NCI-H1092 (cell line): ENCODE results near the gene RAD21L1.
"Not testable (repeated sequence)": the region's sequence is repeated elsewhere in the genome, so short reads cannot be mapped to it uniquely, and the experiment has no call there.

ENCODE experiments used
- DNase-seq: peaks from one replicate; lab custom pipeline; 2025; lab: John Stamatoyannopoulos, UW

The RAD21L1 gene

DNA sequence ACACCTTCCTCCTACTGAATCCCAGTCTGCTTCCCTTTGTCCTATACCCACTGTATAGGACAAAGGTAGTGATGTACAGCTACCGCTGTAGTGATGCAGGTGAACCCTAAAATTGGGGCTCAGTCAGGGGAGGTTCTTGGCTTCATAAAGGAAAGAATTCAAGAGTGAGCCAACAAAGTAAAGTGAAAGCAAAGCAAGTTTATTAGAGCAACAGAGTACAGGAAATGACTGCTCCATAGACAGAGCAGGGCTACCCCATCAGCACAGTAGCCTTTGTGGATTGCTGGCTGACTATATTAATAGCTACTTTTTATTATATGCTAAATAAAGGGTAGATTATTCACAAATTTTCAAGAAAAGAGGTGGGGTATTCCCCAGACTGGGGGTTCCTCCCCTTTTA, 25.9 kb upstream of the RAD21L1 start:
- DNase-seq = no peak

DNA sequence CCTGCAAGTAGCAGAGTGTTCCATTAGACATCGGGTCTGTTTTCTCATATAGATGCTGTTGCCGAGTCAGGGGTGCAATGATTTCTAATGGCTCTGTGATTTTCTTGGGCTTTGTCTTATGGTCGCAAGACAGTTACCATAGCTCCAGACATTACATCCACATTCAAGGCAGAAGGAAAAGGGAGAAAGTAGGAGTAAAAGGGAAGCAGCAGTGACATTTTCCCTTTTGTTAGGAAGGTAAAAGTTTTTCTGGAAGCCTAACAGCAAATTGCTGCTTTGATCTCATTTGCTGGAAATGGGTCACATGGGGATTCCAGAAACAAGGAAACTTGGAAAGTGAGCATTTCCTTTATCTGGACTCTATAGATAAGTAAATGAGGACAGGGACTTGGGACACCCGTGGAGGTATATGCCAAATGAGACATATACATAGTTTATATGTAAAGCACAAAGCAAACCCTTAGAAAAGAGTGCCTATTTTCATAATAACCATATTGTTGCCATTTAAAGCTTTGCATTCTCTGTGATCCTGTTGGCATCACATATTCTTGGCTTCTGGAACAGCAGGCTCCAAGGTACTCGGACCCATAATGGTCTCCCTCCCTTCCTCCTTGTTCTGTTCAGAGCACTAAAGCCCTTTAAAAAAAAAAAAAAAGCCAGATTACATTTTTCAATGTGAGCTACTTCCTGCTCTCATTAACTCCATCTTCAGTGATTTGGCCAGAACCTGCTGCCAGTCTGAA, 22.9 kb upstream of the RAD21L1 start, which contains the start of gene C20orf202:
C20orf202 (plus strand) TSS at position 693 of the 743 bp plus-strand sequence. CDS start 132 bp downstream, outside the sequence.
- DNase-seq = no peak

DNA sequence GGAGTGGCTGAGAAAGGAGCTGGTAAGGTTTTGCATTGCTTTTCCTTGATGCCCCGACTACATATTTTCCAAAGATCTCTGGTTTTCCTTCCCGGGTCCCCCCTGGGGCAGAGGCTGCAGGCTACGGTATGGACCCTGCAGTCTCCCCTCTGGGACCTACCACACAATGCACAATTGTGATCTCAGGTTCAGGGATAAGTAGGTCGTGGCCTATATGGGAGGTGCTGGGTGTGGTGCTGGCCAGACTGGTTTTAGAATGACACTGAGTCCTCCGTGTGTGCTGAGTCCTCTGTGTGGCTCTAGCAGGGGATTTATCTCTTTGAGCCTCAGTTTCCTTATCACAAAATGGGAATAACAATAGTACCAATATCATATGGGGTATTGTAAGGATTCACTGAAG, 22.2 kb upstream of the RAD21L1 start:
- no peak for DNase-seq

DNA sequence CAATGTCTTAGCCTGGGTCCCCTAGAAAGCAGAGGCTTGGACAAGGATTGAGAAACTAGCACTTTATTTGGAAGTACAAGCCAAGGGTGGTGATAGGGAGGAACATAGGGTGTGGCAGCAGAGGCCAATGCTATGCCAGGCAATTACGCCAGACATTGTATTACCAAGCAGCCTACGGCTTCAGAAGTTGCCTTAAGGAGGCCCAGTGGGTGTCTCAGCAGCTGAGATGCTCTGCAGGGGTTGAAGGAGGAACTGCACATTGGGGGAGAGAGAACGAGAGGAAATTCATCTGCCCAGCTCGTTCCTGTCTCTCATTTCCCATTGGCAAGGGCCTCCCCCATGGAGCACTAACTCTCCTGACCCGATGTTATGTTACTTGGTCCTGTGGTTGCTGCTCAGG, 21.7 kb upstream of the RAD21L1 start:
- DNase-seq = no peak

DNA sequence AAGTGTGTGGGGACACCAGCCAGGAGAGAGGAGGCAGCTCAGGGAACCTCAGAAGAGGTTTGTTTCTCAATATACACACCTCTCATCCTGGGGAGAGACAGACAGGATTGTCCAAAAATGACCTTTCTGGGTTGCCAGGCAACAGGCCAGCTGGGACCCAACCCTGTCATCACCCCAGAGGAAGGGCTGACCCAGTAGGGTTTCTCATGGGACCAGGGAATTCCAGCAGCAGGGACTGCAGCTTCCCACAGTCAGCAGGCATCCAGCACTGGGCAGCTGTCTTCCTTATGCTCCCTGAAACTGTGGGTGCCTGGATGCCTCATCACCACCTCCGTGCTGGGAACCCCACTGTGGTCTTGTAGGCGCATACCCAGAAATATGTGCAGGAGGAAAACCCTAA, 21.3 kb upstream of the RAD21L1 start:
- DNase-seq = no peak

DNA sequence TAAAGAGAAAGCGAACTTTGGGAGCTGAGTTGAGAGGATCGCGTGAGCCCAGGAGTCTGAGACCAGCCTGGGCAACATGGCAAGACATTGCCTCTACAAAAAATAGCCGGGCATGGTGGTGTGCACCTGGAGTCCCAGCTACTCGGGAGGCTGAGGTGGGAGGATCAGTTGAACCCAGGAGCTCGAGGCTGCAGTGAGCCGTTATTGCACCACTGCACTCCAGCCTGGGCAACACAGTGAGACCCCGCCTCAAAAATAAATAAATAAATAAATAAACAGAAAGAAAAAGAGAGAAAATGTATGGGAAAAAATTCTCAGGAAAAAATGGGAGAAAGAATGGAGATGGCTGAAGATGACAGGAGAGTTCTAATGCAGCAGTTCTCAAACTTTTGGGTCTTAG, 20.0 kb upstream of the RAD21L1 start:
- DNase-seq = no peak

DNA sequence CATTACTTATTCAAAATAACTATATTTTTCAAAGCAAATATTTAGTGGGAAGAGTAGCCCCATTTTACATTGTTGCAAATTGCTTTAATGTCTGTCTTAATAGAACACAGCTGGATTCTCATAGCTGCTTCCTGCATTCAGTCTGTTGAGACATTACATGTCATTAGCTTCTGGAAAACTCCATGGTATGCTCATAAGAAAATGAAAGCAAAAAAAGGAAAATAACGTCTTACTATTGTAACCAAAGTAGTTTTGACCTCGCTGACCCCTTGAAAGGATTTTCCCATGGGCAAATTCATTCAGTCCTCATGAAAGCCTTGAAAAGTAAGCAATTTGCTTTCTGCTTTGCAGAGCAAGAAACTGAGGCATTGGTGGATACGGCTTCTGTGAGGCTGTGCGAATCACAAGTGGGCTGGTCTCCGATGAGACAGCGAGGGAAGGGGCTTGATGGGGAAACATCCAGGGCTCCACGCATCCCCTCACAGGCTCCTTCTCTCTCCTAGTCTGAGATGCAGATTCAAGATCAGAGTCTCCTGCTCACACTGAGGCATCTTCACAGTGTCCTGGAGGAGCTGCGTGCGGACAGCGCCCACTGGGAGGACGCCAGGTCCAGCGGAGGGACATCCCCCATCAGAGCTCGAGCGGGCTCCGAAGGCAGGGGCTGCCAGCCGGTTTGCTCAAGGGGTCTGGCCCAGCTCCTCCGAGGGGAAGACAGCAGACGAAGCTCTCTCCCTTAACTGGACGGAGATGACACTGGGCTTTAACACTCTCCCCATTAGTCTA, 19.3 kb upstream of the RAD21L1 start:
- DNase-seq = no peak

DNA sequence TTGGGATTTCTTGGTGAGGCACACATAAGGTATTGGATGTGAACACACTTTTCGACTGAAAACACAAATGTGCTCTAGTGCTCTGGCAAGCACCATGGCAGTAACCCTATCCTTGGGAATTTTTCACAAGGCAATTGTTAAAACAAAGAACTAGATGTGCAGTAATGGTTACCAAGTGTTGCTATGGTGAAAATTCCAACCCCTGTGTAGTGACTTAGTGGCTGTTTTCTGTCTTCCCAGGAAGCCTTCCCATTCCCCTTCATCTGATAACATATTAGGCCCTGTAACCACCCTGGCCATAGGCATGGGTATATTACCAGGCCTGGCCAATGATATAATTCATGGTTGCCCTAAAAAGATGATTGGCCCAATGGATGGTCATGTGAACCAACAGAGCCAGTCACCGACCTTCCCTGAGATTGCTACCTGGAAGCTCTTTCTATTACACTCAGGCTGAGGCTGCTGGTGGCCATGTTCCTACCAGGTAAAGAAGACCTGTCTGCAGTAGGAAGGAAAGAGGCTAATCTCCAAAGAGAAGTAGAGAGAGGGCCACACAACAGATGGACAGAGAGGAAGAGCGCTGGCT, 18.5 kb upstream of the RAD21L1 start:
- DNase-seq = no peak

DNA sequence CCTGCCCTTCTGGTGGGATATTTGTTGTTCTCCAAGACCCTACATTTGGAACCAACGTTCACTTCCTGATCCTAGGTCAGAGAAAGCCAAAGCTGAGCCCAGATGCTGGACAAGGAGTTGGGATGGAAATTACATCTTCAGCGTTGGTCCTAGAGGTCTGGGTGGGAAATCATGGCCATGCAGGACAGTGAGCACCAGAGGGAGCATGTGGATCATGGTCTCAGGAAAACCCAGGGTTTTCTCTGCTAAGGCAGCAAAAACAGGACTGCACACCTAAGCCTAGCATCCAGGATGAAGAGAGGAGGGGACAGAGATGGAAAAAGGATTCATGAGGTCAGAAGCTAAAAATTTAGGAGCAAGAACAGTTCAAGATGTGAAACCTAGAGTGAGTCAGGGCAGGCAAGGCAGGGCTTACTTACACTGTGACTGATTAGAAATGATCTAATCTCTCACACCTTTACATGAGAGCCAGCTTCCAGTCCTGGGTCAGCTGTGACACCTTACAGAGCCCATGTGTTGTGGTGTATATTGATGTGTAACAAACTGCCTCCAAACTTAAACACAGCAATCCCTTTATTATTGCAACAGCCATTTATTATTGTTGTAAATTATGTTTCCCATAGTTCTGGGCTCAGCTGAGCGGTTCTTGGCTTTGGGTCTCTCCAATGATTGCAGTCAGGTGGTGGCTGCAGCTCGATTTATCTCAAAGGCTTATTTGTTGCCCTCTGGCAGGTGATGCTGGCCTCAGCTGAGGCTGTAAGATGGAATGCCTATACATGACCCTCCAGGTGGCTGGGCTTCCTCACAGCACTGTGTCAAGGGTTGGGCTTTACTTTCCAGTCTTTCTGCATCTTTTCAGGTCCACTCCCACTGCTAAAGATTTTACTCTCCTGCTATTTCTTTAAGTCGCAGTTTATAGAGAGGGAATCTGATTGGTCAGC, 16.1 kb upstream of the RAD21L1 start:
- DNase-seq = no peak

DNA sequence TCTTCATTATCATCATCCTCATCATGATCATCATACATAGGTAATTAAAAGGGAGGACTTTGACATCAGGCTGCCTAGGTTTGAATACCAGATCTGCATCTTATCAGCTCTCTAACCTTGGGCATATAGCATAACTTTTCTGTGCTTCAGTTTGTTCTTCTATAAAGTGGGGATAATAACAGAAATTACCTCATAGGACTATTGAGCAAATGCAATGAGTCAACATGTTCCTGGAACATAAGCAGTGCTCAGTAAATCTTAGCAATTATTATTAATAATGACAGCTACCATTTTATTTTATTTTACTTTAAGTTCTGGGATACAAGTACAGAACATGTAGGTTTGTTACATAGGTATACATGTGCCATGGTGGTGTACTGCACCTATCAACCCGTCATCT, 15.3 kb upstream of the RAD21L1 start:
- no peak for DNase-seq

DNA sequence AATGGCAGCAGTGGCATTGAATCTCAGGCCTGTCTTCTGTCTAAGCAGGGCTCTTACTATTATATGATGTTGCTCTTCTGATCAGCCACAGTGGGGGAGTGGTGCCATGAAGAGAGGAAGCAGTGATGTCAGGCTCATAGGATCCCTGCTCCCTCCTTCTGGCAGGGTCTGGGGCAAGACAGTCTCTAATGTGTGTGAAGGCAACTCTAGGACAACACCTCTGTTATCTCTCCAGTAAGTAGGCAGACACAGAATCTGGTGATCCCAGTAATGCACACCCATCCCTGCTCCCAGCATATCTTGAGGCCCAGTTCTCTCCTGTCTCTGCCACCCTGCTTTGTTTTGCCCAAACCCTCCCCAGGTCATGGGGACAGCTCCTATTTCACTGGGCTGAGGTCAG, 13.8 kb upstream of the RAD21L1 start:
- DNase-seq = no peak

DNA sequence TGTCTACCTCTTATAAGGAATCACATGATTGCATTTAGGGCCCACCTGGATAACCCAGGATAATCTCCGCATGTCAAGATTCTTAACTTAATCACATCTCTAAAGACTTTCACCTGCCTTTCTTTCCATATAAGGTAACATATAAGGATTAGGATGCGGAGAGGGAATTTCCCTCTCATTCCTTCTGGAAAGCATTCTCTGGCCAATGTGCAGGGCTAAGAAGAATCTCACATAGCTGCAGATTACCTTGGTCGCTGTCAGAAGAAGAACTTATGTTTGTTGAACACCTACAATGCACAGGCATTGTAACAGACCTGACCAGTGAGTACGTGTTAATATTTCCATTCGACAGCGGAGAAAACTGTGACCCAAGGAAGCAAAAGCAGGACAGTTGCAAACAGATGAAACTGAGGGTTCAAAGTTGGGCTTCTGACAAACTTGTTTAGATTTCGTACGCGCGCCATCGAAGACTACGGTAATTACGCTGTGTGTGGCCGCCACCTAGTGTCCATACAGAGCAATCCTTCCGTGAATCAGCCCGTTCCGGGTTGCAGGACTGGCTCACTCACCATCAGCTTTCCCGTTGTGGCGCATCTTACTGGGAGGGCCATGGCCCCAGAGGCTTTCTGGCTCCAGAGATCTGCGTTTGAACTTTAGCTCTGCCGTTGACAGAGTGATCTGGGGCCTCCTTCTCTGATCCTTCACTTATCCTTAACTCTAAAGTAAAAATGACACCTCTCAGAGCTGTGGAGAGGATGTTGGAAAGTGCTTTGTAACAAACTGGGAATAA, 13.0 kb upstream of the RAD21L1 start:
- DNase-seq = peak; percentile 30

DNA sequence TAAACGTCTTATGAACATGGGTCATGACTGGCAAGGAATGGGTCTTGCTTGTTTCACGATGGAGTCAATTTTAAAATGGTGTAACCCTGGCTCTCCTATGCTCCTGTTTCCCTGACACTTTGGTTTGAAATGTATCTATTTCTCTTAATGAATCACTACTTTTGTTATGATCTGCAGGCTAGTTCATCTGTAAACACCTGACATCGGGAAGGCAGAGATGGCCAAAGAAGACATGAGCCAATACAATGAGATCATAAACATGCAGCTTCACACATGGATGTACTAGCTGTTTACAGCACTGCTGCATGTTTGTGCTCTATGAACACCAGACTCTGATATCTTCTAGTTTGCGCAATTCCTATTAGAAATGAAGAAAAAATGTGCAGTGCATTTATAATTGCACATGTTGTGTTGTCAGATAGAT, 11.0 kb upstream of the RAD21L1 start:
- DNase-seq = no peak

DNA sequence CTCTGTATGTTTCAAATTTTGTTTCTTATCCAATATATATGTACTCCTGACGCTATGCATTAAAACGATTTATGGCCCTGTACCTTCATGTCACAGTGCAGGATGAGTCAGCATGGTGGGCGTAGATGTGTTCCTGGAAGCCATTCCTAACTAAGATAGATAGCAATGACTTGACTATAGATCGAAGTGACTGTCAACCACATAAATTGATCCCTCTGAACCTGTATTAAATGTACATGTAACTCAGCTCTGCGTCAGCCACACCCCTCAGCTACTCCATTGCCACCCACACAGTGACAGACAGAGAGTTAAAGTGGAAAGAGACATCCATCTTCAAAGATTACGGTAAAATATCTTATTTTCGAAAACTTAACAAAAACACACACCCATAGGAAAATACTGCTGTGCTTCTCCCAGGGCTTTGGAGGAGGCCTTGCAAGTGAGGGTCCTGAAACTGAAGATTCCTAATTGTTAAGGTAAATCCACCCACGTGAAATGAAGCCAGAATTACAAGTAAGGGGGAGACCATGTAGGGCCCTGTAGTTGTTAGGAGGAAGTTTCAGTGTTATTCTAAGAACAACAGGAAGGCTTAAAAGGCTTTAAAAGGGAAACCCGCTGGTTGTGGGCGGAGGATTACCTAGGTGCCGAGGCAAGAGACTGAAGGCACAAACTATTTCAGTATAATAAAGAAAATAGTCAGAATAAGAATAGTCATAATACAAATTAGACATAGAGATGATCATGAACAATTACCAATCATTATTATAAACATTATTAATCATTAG, 10.3 kb upstream of the RAD21L1 start:
- no peak for DNase-seq

DNA sequence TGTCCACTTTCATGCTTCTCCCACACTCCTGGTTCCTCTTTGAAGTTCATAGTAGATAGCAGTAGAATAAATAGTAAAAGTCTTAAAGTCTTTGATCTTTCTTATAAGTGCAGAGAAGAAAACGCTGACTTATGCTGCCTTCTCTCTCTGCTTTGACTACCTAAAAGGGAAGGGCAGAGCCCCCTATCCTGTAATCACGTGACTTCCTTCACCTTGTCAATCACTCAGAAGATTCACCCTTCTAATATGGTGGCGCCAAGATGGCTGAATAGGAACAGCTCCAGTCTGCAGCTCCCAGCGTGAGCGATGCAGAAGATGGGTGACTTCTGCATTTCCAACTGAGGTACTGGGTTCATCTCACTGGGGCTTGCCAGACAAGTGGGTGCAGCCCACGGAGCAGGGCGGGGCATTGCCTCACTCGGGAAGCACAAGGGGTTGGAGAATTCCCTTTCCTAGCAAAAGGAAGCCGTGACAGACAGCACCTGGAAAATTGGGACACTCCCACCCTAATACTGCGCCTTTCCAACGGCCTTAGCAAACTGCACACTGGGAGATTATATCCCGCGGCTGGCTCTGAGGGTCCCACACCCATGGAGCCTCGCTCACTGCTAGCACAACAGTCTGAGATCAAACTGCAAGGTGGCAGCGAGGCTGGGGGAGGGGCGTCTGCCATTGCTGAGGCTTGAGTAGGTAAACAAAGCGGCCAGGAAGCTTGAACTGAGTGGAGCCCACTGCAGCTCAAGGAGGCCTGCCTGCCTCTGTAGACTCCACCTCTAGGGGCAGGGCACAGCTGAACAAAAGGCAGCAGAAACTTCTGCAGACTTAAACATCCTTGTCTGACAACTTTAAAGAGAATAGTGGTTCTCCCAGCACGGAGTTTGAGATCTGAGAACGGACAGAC, 9.1 kb upstream of the RAD21L1 start:
- DNase-seq = not testable (repeated sequence)

DNA sequence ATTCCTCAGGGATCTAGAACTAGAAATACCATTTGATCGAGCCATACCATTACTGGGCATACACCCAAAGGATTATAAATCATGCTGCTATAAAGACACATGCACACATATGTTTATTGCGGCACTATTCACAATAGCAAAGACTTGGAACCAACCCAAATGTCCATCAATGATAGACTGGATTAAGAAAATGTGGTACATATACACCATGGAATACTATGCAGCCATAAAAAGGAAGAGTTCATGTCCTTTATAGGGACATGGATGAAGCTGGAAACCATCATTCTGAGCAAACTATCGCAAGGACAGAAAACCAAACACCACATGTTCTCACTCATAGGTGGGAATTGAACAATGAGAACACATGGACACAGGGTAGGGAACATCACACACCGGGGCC, 3.1 kb upstream of the RAD21L1 start:
- DNase-seq = not testable (repeated sequence)

DNA sequence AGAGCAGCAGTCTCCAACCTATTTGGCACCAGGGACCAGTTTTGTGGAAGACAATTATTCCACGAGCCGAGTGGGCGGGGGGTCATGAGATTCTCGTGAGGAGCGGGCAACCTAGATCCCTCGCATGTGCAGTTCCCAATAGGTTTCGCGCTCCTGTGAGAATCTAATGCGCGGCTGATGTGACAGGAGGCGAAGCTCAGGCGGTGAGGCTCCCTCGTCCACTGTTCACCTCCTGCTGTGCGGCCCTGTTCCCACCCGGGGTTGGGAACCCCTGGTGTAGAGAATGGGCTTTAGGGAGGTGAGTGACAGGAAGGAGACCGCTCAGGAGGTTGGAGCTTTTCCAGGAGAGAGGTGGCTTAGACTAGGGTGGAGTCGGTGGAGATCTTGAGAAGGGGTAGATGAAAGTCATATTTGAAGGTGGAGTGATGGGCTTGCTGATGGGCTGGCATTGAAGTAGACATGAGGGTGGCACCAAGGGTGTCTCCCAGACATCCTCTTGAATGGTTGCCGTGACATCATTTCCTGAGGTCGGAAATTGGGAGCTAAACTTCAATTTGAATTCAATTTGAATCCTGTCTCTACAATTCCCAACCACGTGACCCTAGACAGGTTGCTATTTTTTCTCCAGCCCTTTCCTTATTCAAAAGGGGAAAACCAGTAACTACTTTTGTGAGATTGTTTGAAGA, 1.5 kb upstream of the RAD21L1 start:
- no peak for DNase-seq

DNA sequence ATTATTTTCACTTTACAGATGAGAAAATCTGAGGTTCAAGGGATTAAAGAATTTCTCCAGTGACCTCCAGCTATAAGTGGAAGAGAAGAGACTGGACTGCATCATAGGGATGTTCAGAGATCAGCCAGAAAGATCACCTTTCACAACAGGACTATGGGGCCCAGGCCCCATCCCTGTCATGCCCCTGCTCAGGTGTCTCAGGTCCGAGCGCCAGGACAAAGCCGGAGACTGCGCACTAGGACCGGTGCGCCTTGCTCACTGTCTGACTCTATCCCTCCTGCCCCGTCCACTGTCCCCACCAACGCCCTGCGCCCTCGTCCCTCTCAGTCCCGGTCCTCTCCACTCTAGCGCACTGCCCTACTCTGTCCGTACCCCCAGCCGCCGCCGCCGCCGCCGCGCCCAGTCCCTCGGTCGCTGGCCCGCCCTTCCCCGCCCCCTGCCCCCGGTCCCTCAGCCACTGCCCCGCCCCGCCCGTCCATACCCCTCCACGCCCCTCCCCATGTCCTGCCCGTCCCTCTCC, 521 bp upstream of the RAD21L1 start:
- no peak for DNase-seq
